Measurements from ENCODE around the gene SUCO. TPM values are rescaled to one million over a fixed set of nuclear protein-coding genes. Genes with fewer than 3 reads are reported as not detected.

The SUCO gene
- total and polyA plus RNA-seq, 2 of the 8 experiments (the other 6 are each of a cell fraction or from before 2014, with no cell fraction given) = 8.3 to 35.8 TPM

DNA sequence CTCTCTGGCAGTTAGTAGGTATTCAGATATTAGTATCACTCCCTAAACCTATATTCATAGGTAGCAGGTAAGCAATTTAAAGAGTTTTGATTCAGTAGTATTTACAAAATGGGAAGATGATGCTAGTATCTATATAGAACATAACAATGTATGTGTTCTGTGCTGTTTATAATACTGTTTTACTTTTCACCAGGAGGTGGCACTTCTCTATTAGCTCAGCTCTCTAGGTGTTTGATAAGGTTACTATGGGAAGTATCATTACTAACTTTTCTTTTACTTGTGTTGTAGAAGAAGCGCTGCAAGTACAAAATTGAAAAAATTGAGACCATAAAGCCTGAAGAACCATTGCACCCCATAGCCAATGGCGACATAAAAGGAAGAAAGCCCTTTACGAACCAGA is 76.6 kb downstream of the SUCO start:
- 93% methylated on average over 3 of the region's 3 CpGs; no CpG with 5 or more reads in 1 of the 2 experiments for WGBS, 2 experiments (ENCODE audit: extremely low coverage in 1 of 2, insufficient coverage in 1 of 2, insufficient read length in 1 of 2, insufficient replicate concordance in 2 of 2, low coverage in 1 of 2, low lambda C conversion rate in 2 of 2, missing lambda C conversion rate in 1 of 2)
- H2AFZ ChIP-seq (ENCODE audit: low read length) = no peak overlapping the region
- DNase-seq (ENCODE audit: low read depth in 1 of 2, low spot score in 2 of 2) (no peak), FAIRE-seq (no peak)
- no peaks in the 10 kb centered on the region for H3K79me2 ChIP-seq (ENCODE audit: control insufficient read depth in 1 of 2, insufficient read depth in 2 of 2, low read length in 2 of 2)
- H3K18ac ChIP-seq (ENCODE audit: extremely low read depth, low read length) = no peak overlapping the region
- no peak overlapping the region for H3K14ac ChIP-seq (ENCODE audit: insufficient read length)
- no peak overlapping the region for H2BK15ac ChIP-seq (ENCODE audit: low read length)
- no peak overlapping the region for H2BK5ac ChIP-seq (ENCODE audit: low read depth, low read length)
- no peak overlapping the region for H4K8ac ChIP-seq (ENCODE audit: extremely low read depth, insufficient read depth, low read length)
- no peak overlapping the region for H3K27ac ChIP-seq (ENCODE audit: low read depth, low read length)
- TF ChIP-seq SIX5 (IDR thresholded peaks at IDR 0.05; ENCODE audit: low read depth, low read length) (no peak), GABPA (IDR thresholded peaks at IDR 0.05; ENCODE audit: borderline replicate concordance, insufficient read depth, low read length) (no peak), RAD21 (IDR thresholded peaks at IDR 0.05 in 1 of 2, conservative IDR thresholded peaks at IDR 0.05 in 1 of 2; ENCODE audit: low read depth in 2 of 2, low read length in 2 of 2) (peak; percentile 28 to 43)
- TF ChIP-seq, protein P1, sequence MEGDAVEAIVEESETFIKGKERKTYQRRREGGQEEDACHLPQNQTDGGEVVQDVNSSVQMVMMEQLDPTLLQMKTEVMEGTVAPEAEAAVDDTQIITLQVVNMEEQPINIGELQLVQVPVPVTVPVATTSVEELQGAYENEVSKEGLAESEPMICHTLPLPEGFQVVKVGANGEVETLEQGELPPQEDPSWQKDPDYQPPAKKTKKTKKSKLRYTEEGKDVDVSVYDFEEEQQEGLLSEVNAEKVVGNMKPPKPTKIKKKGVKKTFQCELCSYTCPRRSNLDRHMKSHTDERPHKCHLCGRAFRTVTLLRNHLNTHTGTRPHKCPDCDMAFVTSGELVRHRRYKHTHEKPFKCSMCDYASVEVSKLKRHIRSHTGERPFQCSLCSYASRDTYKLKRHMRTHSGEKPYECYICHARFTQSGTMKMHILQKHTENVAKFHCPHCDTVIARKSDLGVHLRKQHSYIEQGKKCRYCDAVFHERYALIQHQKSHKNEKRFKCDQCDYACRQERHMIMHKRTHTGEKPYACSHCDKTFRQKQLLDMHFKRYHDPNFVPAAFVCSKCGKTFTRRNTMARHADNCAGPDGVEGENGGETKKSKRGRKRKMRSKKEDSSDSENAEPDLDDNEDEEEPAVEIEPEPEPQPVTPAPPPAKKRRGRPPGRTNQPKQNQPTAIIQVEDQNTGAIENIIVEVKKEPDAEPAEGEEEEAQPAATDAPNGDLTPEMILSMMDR (IDR thresholded peaks at IDR 0.05; ENCODE audit: control extremely low read depth in 1 of 3, insufficient read depth in 1 of 3, low read depth in 1 of 3, low read length in 3 of 3) = peak in 2 of 3 experiments; percentile 20 to 27; a peak in 2 of 4 replicates
- no peak overlapping the region for H2BK120ac ChIP-seq (replicated peaks; ENCODE audit: low read depth, low read length)
- ChIA-PET POLR2A (ENCODE audit: partially characterized antibody) (no interaction called here), CTCF (ENCODE audit: partially characterized antibody) (interaction anchor here (1.1 to 6.8 kb wide), 15 partner anchors 9 to 158 kb away, joined by 3 to 96 read pairs (median 5); partner anchors contain the start of gene FASLG)
- no peak overlapping the region for H2BK12ac ChIP-seq (ENCODE audit: low read depth, low read length)
- no peaks in the 10 kb centered on the region for H3K79me1 ChIP-seq (ENCODE audit: low read depth, low read length)
- no peak overlapping the region for H3K23ac ChIP-seq (ENCODE audit: insufficient read length)
- no peaks in the 10 kb centered on the region for H3K23me2 ChIP-seq (ENCODE audit: low read depth, low read length)
- no peak overlapping the region for H2BK20ac ChIP-seq (ENCODE audit: low read length)
- H3K9ac ChIP-seq (replicated peaks in 1 of 4; ENCODE audit: extremely low read depth in 1 of 4, low read depth in 3 of 4, low read length in 3 of 4) = no peak overlapping the region
- peaks cover 4 to 25% (median 11%) of the 10 kb centered on the region in 4 experiments; a peak in 6 of 8 replicates for H3K36me3 ChIP-seq (ENCODE audit: control insufficient read depth in 2 of 4, insufficient read depth in 4 of 4, low read length in 3 of 4)
- no peak overlapping the region for H2AK5ac ChIP-seq (ENCODE audit: low read depth, low read length)
- no peaks in the 10 kb centered on the region for H4K20me1 ChIP-seq (replicated peaks in 1 of 2; ENCODE audit: control insufficient read depth in 1 of 2, insufficient read depth in 2 of 2, low read length in 2 of 2)
- no peaks in the 10 kb centered on the region for H3K27me3 ChIP-seq (replicated peaks in 1 of 4; ENCODE audit: control insufficient read depth in 3 of 4, extremely low read depth in 1 of 4, insufficient read depth in 3 of 4, low read length in 3 of 4)
- H3K56ac ChIP-seq (replicated peaks; ENCODE audit: insufficient read length, low read depth, low read length) = no peak overlapping the region
- no peak overlapping the region for H3K4me2 ChIP-seq (ENCODE audit: insufficient read depth in 1 of 2, low read depth in 2 of 2, low read length in 2 of 2)
- H3K4ac ChIP-seq (replicated peaks; ENCODE audit: insufficient read length, low read depth, low read length) = no peak overlapping the region
- H3K9me3 ChIP-seq (ENCODE audit: insufficient read depth in 2 of 2, low read depth in 1 of 2, low read length in 1 of 2) = no peaks in the 10 kb centered on the region
- H4K5ac ChIP-seq (ENCODE audit: insufficient read length, low read depth, low read length) = no peak overlapping the region
- no peak overlapping the region for H3K4me3 ChIP-seq (ENCODE audit: extremely low read depth in 1 of 4, insufficient read depth in 2 of 4, low read depth in 3 of 4, low read length in 4 of 4)
- H4K91ac ChIP-seq (replicated peaks; ENCODE audit: insufficient read length, low read length) = no peak overlapping the region
- H3K4me1 ChIP-seq (replicated peaks in 1 of 4; ENCODE audit: control insufficient read depth in 3 of 4, insufficient read depth in 4 of 4, low read length in 3 of 4) = no peaks in the 10 kb centered on the region
